ENCODE results near the gene ZNF32. TPM values are rescaled to one million over a fixed set of nuclear protein-coding genes. Genes with fewer than 3 reads are reported as not detected.

ZNF32 gene
- total RNA-seq, 4 donors from 2014 or later: 29.7 to 48.1 (median 35.3) TPM

GRCh38 chr10:43665054-43665453 lies 16.4 kb upstream of the ZNF32 start:
- DNase-seq (ENCODE audit: low spot score) (no peak), ATAC-seq (ENCODE audit: low FRiP score) (no peak)
- no peak for TF ChIP-seq CTCF (IDR thresholded peaks at IDR 0.05)

GRCh38 chr10:43658227-43658626 lies 9.5 kb upstream of the ZNF32 start:
- ATAC-seq (ENCODE audit: low FRiP score) (no peak), DNase-seq (ENCODE audit: low spot score) (no peak)
- no peak for TF ChIP-seq CTCF (IDR thresholded peaks at IDR 0.05)

- ATAC-seq (ENCODE audit: low FRiP score): no peak
- no peak for TF ChIP-seq CTCF (IDR thresholded peaks at IDR 0.05)
- DNase-seq (ENCODE audit: low spot score): no peak
Observed at GRCh38 chr10:43655311-43655710, 6.6 kb upstream of the ZNF32 start.

- no peak for TF ChIP-seq CTCF (IDR thresholded peaks at IDR 0.05)
- DNase-seq (ENCODE audit: low spot score) (no peak), ATAC-seq (ENCODE audit: low FRiP score) (no peak)
Observed at GRCh38 chr10:43653746-43654145, 5.1 kb upstream of the ZNF32 start.

GRCh38 chr10:43649185-43649523 lies 473 bp upstream of the ZNF32 start:
- no peak for TF ChIP-seq CTCF (IDR thresholded peaks at IDR 0.05)
- ATAC-seq (ENCODE audit: low FRiP score) (no peak), DNase-seq (ENCODE audit: low spot score) (no peak)

- ATAC-seq (ENCODE audit: low FRiP score) (no peak), DNase-seq (ENCODE audit: low spot score) (no peak)
- TF ChIP-seq CTCF (IDR thresholded peaks at IDR 0.05): no peak
Observed at GRCh38 chr10:43648095-43648397, 635 bp downstream of the ZNF32 start.

- DNase-seq (ENCODE audit: low spot score) (no peak), ATAC-seq (ENCODE audit: low FRiP score) (no peak)
- no peak for TF ChIP-seq CTCF (IDR thresholded peaks at IDR 0.05)
Observed at GRCh38 chr10:43647576-43647975, 1.1 kb downstream of the ZNF32 start.
